GM23338 (cell line): ENCODE data around the gene AFP.

ENCODE experiments used
- CTCF ChIP-seq, 2 experiments: fragments of 200-600 bp in 1 of 2; sonication (generic) in 1 of 2; conservative IDR thresholded peaks; 2 replicates each; pipeline versions ENCODE4 v1.5.1 to v1.6.1; 2016 to 2017; ENCODE audit warnings: antibody characterized with exemption in 2 of 2, low read depth in 2 of 2, mild to moderate bottlenecking in 2 of 2, moderate library complexity in 1 of 2
- EZH2 ChIP-seq: fragments of 200-600 bp; sonication (generic); IDR thresholded peaks from one replicate; pipeline ENCODE4 v1.8.0; 2017; ENCODE audit warnings: antibody characterized with exemption, mild to moderate bottlenecking, low read depth; ENCODE audit not compliant: unreplicated experiment
- JUNB ChIP-seq: IDR thresholded peaks from one replicate; pipeline ENCODE4 v1.6.1; 2016; ENCODE audit warnings: antibody characterized with exemption; ENCODE audit not compliant: unreplicated experiment
- POLR2AphosphoS5 ChIP-seq: IDR thresholded peaks from 2 replicates; pipeline ENCODE4 v1.6.1; 2016; ENCODE audit warnings: antibody characterized with exemption, low read depth
- ZNF114 ChIP-seq: fragments of 250-450 bp; sonication (Bioruptor Pico); IDR thresholded peaks from 2 replicates; pipeline ENCODE4 v1.5.0; 2020; ENCODE audit warnings: mild to moderate bottlenecking, moderate library complexity
- ZNF331 ChIP-seq: fragments of 250-450 bp; sonication (Bioruptor Pico); IDR thresholded peaks from 2 replicates; pipeline ENCODE4 v1.5.0; 2020; ENCODE audit warnings: low read depth, mild to moderate bottlenecking, moderate library complexity
- ZNF462 ChIP-seq: fragments of 250-450 bp; sonication (Bioruptor Pico); IDR thresholded peaks from 2 replicates; pipeline ENCODE4 v1.5.0; 2020; ENCODE audit warnings: mild to moderate bottlenecking, moderate library complexity
- TF ChIP-seq, protein P1 (sequence below): IDR thresholded peaks from one replicate; pipeline ENCODE4 v1.6.1; 2018; ENCODE audit warnings: antibody characterized with exemption; ENCODE audit not compliant: unreplicated experiment

DNA sequence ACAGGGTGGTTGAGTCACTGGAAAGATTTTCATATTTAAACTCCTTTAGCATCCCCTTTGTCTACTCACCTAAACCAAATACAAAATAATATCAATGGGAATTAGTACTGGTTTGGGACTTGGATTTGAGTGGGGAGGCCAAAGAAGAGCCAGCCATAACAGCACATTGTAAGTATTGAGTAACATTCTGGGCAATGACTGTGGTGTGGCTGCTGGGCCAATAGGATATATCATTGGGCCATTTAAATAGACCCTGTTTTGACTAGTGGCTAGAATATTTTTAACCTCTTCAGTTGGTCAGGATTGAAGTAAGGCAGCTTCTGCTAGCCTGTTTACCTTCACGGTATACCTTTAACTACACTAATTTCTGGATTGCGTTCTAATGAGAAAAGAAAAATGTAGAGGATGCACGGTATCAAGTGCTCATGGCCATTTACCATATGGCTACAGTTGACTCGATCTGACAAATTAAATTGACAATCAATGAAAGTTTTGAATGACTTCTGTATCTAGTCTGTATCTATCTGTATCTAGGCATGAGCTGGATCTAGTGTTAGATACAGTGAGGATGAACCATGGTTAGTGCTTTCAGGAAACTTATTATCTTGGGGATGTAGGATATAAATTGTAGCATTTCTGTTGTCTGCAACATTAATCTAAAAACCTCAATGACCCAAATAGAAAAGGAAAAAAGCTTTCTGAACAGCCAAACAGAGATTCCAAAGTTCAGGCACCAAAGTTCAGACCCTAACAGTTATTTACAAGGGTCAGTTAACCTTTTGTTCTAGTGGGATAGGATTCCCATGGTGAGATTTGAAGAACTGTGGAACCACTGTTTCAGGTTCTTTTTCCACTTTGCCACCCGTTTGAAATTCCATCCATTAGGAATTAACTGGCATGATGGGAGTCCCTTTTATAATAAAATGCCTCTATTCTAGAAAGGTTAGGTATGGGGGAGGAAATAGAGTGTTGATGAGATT lies 38.7 kb upstream of the AFP start:
- TF ChIP-seq ZNF331 (CRISPR knock-in tag) (no peak), CTCF (conservative IDR thresholded peaks at IDR 0.05; ENCODE audit: low read depth in 2 of 2) (no peak), JUNB (no peak), POLR2AphosphoS5 (no peak), ZNF114 (no peak), EZH2 (no peak), ZNF462 (no peak)
- TF ChIP-seq, protein P1, sequence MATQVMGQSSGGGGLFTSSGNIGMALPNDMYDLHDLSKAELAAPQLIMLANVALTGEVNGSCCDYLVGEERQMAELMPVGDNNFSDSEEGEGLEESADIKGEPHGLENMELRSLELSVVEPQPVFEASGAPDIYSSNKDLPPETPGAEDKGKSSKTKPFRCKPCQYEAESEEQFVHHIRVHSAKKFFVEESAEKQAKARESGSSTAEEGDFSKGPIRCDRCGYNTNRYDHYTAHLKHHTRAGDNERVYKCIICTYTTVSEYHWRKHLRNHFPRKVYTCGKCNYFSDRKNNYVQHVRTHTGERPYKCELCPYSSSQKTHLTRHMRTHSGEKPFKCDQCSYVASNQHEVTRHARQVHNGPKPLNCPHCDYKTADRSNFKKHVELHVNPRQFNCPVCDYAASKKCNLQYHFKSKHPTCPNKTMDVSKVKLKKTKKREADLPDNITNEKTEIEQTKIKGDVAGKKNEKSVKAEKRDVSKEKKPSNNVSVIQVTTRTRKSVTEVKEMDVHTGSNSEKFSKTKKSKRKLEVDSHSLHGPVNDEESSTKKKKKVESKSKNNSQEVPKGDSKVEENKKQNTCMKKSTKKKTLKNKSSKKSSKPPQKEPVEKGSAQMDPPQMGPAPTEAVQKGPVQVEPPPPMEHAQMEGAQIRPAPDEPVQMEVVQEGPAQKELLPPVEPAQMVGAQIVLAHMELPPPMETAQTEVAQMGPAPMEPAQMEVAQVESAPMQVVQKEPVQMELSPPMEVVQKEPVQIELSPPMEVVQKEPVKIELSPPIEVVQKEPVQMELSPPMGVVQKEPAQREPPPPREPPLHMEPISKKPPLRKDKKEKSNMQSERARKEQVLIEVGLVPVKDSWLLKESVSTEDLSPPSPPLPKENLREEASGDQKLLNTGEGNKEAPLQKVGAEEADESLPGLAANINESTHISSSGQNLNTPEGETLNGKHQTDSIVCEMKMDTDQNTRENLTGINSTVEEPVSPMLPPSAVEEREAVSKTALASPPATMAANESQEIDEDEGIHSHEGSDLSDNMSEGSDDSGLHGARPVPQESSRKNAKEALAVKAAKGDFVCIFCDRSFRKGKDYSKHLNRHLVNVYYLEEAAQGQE: no peak
